H1 (cell line): ENCODE data around the gene CPNE4.

Source experiments
- CBX8 ChIP-seq: fragments of 300-800, 300-1000 bp; sonication (generic); IDR thresholded peaks from 2 replicates; pipeline ENCODE4 v1.7.1; 2016; ENCODE audit warnings: low read depth, low read length, borderline replicate concordance
- CHD2 ChIP-seq: IDR thresholded peaks from 2 replicates; pipeline ENCODE4 v1.6.1; 2012; ENCODE audit warnings: low read length, improper control_type of control experiment
- CHD7 ChIP-seq: fragments of 300-600 bp; sonication (generic); IDR thresholded peaks from 2 replicates; pipeline ENCODE4 v1.7.1; 2012; ENCODE audit warnings: low read length, moderate library complexity, mild to moderate bottlenecking, inconsistent platforms; ENCODE audit not compliant: insufficient replicate concordance
- CTCF ChIP-seq, 3 experiments: IDR thresholded peaks; 1 replicate in 2 of 3; 2 replicates in 1 of 3; pipeline versions ENCODE4 v1.5.1 to v1.6.1; 2011; ENCODE audit warnings: low read length in 3 of 3, mild to moderate bottlenecking in 3 of 3, inconsistent platforms in 2 of 3, low read depth in 1 of 3, moderate library complexity in 1 of 3; ENCODE audit not compliant: insufficient read depth in 1 of 3; ENCODE audit errors: control extremely low read depth in 1 of 3
- EP300 ChIP-seq, 2 experiments: IDR thresholded peaks; 1 replicate in 1 of 2; 2 replicates in 1 of 2; pipeline ENCODE4 v1.6.1; 2011 to 2012; ENCODE audit warnings: low read depth in 2 of 2, low read length in 2 of 2, mild to moderate bottlenecking in 2 of 2, borderline replicate concordance in 1 of 2, inconsistent platforms in 1 of 2, moderate library complexity in 1 of 2
- EZH2 ChIP-seq: fragments of 200-600 bp; sonication (generic); IDR thresholded peaks from 2 replicates; pipeline ENCODE4 v1.7.1; 2012; ENCODE audit warnings: low read depth, mild to moderate bottlenecking, moderate library complexity, low read length, inconsistent platforms; ENCODE audit not compliant: severe bottlenecking
- FOSL1 ChIP-seq: IDR thresholded peaks from 2 replicates; pipeline ENCODE4 v1.6.1; 2011; ENCODE audit warnings: mild to moderate bottlenecking, low read depth, low read length, moderate library complexity; ENCODE audit not compliant: insufficient read depth
- JUND ChIP-seq: IDR thresholded peaks from 2 replicates; pipeline ENCODE4 v1.6.1; 2011; ENCODE audit warnings: mild to moderate bottlenecking, improper control_type of control experiment, low read length
- KDM1A ChIP-seq: fragments of 200-600, 300-600 bp; sonication (generic); IDR thresholded peaks from 2 replicates; pipeline ENCODE4 v1.7.1; 2016; ENCODE audit warnings: mild to moderate bottlenecking, low read length, borderline replicate concordance
- MAX ChIP-seq: IDR thresholded peaks from 2 replicates; pipeline ENCODE4 v1.6.1; 2012; ENCODE audit warnings: inconsistent platforms
- NANOG ChIP-seq: IDR thresholded peaks from 2 replicates; pipeline ENCODE4 v1.6.1; 2011; ENCODE audit warnings: low read length, low read depth, mild to moderate bottlenecking, inconsistent platforms; ENCODE audit not compliant: insufficient read depth, poor library complexity, severe bottlenecking
- POLR2A ChIP-seq, 2 experiments: IDR thresholded peaks; 1 replicate in 1 of 2; 2 replicates in 1 of 2; pipeline ENCODE4 v1.6.1; 2011; ENCODE audit warnings: low read depth in 2 of 2, low read length in 2 of 2, mild to moderate bottlenecking in 2 of 2; ENCODE audit errors: control extremely low read depth in 1 of 2
- POLR2AphosphoS5 ChIP-seq: IDR thresholded peaks from 2 replicates; pipeline ENCODE4 v1.6.1; 2011; ENCODE audit warnings: low read depth, low read length
- RAD21 ChIP-seq, 2 experiments: IDR thresholded peaks in 1 of 2; conservative IDR thresholded peaks in 1 of 2; 2 replicates each; pipeline ENCODE4 v1.6.1; 2011; ENCODE audit warnings: low read depth in 2 of 2, low read length in 2 of 2, improper control_type of control experiment in 1 of 2, inconsistent platforms in 1 of 2, mild to moderate bottlenecking in 1 of 2, moderate library complexity in 1 of 2

- TF ChIP-seq EP300 (IDR thresholded peaks at IDR 0.05; ENCODE audit: borderline replicate concordance in 1 of 2, low read depth in 2 of 2, low read length in 2 of 2) (no peak), CTCF (IDR thresholded peaks at IDR 0.05; ENCODE audit: control extremely low read depth in 1 of 3, insufficient read depth in 1 of 3, low read depth in 1 of 3, low read length in 3 of 3) (no peak), CHD7 (no peak), EZH2 (no peak), FOSL1 (no peak), POLR2A (IDR thresholded peaks at IDR 0.05; ENCODE audit: control extremely low read depth in 1 of 2, low read depth in 2 of 2, low read length in 2 of 2) (no peak), CHD2 (no peak), NANOG (no peak), CBX8 (no peak), RAD21 (IDR thresholded peaks at IDR 0.05 in 1 of 2, conservative IDR thresholded peaks at IDR 0.05 in 1 of 2; ENCODE audit: low read depth in 2 of 2, low read length in 2 of 2) (no peak), JUND (no peak), POLR2AphosphoS5 (no peak), MAX (no peak), KDM1A (no peak)
These were observed 295.6 kb downstream of the CPNE4 start for GRCh38 chr3:131739211-131739610.
